DMS 273 (cell line): ENCODE data around the gene DGKI.

Source experiments
- DNase-seq: peaks from one replicate; lab custom pipeline; 2025; ENCODE audit not compliant: unreplicated experiment; lab: John Stamatoyannopoulos, UW

Gene DGKI

GRCh38 chr7:137692399-137692798, 154.4 kb downstream of the DGKI start:
- DNase-seq, result no peak

- DNase-seq, result no peak
Measured at GRCh38 chr7:137691566-137691965, 155.2 kb downstream of the DGKI start.

- DNase-seq, result no peak
Measured at GRCh38 chr7:137690635-137691034, 156.1 kb downstream of the DGKI start.

GRCh38 chr7:137689761-137690160, 157.0 kb downstream of the DGKI start:
- DNase-seq, result no peak

GRCh38 chr7:137687556-137688265, 159.1 kb downstream of the DGKI start:
- DNase-seq, result no peak

GRCh38 chr7:137685433-137686164, 161.2 kb downstream of the DGKI start:
- no peak for DNase-seq

GRCh38 chr7:137684776-137685175, 162.0 kb downstream of the DGKI start:
- no peak for DNase-seq

- no peak for DNase-seq
Measured at GRCh38 chr7:137684316-137684715, 162.5 kb downstream of the DGKI start.

GRCh38 chr7:137682596-137682995, 164.2 kb downstream of the DGKI start:
- no peak for DNase-seq

- DNase-seq, result no peak
Measured at GRCh38 chr7:137681657-137682562, 164.9 kb downstream of the DGKI start.

GRCh38 chr7:137674551-137675409, 172.0 kb downstream of the DGKI start:
- no peak for DNase-seq

GRCh38 chr7:137674048-137674447, 172.7 kb downstream of the DGKI start:
- no peak for DNase-seq

- DNase-seq, result no peak
Measured at GRCh38 chr7:137671920-137672319, 174.9 kb downstream of the DGKI start.

GRCh38 chr7:137670222-137671064, 176.3 kb downstream of the DGKI start:
- DNase-seq, result no peak

GRCh38 chr7:137669706-137670105, 177.1 kb downstream of the DGKI start:
- DNase-seq, result no peak

GRCh38 chr7:137668404-137668803, 178.4 kb downstream of the DGKI start:
- DNase-seq, result no peak

- no peak for DNase-seq
Measured at GRCh38 chr7:137667633-137668387, 179.0 kb downstream of the DGKI start.

- no peak for DNase-seq
Measured at GRCh38 chr7:137664846-137665245, 181.9 kb downstream of the DGKI start.

- no peak for DNase-seq
Measured at GRCh38 chr7:137661634-137662033, 185.1 kb downstream of the DGKI start.
